ENCODE data around the gene CCDC201.
A peak's percentile ranks its signal among the peaks of the same experiment; 100 is the strongest.

CCDC201 gene

GRCh38 chr7:45873035-45873354 lies at the start of gene CCDC201:
CCDC201 (minus strand) TSS chr7:45873082; CDS start chr7:45873007, 75 bp downstream.
- DNase-seq: no peak

DNA sequence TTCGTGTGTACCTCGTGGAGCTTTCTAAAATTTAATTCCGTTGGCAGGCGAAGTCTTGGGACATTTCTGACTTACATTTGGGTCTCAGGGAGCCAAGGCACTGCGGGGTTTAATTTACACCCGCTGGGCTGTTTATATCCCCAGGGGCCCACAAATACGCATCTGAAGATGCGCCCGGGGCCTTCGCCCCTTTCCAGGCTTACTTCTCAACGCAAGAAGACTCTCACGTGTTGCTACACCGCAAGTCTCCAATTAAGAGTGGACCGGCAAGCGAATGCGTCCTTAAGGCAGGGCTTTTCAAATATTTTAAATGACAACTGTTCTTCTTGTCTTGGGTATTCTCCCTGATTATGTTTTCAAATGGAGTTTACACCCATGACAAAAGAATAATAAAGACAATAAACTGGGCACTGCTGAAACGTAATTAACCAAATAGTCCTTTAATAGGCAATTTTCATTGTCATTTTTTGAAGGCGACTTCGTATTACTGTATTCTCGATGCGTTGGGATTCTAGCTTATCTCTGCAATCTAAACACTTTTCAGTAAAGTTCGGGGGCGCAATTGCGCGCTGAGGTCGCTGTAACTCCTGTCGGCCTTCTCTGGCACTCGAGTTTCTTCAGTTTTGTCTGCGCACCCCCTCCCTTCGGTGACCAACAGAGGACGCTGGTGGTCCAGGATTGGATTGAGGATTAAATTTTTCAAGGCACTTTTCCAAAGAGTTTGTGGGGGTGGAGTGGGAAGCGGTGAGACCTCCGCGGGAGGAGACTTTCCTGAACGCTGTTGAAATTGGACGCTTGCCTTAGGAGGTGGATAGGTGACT lies 49.0 kb upstream of the CCDC201 start:
- no peak for DNase-seq

- DNase-seq: no peak
Observed at GRCh38 chr7:45921381-45921698, 48.5 kb upstream of the CCDC201 start.

DNA sequence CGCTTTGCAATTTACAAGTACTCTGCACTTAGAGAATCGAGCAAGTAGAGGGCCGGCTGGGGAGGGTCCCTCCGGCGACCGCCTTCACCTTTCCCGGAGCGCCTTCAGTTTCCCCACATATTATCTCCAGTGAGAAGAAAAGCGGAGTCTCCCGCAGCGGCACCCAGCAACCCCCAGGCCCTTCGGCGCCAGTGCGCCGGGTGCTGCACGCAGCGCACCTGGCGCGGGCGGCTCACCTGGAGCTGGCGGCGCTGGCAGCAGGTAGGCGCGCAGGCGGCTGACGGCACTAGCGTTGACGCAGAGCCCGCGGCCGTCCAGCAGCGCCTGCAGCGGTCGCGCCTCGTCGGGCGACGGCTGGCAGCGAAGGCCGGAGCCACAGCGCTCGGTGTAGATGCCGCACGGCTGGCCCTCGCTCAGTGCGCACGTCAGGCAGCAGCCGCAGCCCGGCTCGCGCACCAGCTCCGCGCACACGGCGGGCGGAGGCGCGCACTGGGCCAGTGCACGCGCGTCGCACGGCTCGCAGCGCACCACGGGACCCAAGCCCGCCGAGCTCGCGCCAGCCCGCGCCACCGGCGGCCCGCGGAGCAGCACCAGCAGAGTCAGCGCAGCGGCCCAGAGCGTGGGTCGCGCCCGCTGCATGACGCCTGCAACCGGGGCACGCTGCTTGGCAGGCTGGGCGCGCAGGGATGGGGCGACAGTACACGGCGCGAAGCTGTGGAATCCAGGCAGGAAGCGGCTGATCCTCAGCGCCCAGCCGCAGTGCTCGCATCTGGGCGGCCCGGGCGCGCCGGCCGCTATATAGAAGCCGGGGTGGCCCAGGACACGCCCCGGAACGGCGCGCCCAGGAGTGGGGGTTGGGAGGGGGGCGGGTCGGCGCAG lies 47.9 kb upstream of the CCDC201 start, which contains the start of gene IGFBP3:
Gene IGFBP3 (minus strand): TSS at position 771 of the 879 bp plus-strand sequence. CDS start 132 bp downstream, at position 639.
- DNase-seq: no peak

DNA sequence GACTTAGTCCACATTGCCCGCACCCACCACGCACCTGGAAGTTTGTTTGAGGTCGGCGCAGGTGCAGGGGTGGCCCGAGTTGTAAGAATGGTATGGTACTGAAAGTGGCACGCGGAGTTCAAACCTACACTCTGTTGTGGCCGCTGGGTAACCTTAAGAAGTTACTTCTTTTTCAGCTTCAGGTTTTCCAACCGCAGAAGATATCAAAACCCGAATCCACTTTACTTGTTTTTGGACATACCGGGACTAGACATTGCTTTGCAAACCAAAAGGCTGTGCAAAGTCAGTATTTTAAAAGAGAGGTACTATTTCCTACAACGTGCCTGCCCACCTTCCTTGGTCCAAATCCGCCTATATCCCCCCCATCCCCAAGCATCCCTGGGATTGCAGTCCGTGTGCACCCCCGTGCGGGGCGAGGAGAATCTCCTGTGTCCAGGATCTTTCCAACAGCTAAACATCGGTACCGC lies 47.1 kb upstream of the CCDC201 start:
- no peak for DNase-seq

DNA sequence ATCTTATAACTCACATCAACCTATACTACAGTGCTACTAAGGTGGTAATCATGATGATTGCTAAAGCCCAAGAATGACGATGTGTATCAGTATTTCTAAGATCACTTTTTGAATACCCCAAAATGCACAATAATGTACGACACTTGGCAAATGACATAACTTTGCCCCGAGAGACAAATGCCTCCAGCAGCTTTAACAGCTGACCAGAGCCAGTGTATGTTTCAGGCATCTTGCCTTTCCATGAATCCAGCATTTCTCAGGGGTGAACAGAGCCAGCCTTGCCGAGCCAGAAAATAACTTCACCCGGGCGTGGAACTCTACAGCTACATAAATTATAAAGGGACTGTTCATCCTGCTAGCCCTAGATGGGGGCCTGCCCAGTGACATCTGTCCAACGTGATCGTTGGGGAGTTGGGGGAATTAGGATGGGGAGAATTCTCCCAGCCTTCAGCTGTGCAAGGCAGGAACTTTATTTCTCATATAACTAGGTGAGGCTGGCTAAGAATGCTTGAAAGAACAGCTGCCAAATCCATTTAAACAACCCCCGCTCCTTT lies 46.4 kb upstream of the CCDC201 start:
- DNase-seq: no peak

- no peak for DNase-seq
Observed at GRCh38 chr7:45918556-45918955, 45.7 kb upstream of the CCDC201 start.

- peak; percentile 58 to 73 for DNase-seq
Observed at GRCh38 chr7:45917658-45918057, 44.8 kb upstream of the CCDC201 start.

GRCh38 chr7:45917064-45917463 lies 44.2 kb upstream of the CCDC201 start:
- DNase-seq: no peak

DNA sequence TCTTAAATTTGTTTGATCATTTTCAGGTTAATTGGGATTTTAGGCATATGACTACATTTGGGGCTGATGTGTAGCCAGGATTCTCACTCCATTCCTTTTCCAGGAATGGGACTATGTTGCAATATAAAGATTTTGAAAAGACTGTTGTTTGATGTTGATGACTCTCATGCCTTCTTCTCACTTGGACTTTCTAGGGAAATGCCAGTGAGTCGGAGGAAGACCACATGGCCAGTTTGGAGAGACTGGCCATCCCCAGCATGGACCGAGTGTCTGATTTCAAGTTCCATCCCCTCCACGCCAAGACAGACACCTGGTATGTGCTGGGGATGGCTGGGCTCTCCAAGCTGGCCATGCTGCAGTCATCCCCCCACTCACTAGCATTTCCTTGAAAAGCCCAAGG lies 42.7 kb upstream of the CCDC201 start:
- no peak for DNase-seq

- no peak for DNase-seq
Observed at GRCh38 chr7:45914911-45915310, 42.0 kb upstream of the CCDC201 start.

DNA sequence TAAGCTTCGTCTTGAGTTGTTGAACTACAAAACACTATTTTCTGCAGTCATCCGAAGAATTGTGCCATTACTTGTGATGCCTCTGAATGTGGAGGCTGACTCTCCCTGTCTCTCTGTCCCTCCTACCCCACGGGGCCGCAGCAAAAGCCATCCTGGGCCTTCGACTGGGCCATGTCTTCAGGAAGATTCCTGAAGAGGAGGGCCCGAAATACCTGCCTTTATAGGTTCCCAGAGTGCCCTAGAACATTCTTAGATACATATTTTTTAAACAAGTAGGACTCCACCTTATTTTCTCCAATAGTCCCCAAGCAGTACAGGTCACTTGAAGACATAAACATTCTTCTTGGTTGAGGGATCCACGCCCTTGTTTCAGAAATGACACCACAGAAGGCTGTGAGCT lies 40.1 kb upstream of the CCDC201 start:
- DNase-seq: no peak

GRCh38 chr7:45911311-45911710 lies 38.4 kb upstream of the CCDC201 start:
- no peak for DNase-seq

DNA sequence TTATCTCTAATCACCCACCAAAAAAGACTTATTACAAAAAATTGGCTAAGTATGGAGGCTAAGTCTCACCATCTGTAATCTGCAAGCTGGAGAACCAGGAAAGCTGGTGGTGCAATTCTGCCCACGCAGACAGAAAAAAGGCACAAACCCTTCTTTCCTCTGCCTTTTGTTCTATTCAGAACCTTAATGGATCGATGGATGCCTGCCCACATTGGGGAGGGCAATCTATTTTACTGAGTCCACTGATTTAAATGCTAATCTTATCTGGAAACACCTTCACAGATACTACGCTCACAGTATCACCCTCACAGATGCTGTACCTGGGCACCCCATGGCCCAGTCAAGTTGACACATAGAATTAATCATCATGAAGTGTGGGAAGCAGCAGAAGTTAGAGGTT lies 38.0 kb upstream of the CCDC201 start:
- DNase-seq: no peak

GRCh38 chr7:45909561-45909960 lies 36.7 kb upstream of the CCDC201 start:
- no peak for DNase-seq

DNA sequence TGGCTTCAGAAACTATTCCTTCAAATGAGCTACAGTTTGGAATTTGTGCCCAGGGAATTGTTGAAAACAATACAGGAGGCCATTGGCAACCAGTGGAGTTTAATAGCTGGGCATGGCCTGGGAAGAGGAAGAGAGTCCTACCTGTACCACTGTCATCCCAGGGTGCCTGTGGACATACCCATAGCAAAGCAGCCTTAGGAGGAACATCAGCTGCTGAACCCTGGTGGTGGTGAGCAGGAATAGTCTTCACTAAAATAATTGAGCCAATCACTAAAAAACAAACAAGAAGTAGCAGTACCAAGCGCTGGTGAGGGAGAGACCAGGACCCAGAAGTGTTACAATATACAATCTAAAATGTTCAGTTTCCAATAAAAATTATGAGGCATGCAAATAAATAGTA lies 29.9 kb upstream of the CCDC201 start:
- DNase-seq: no peak

GRCh38 chr7:45901566-45901965 lies 28.7 kb upstream of the CCDC201 start:
- DNase-seq: no peak

DNA sequence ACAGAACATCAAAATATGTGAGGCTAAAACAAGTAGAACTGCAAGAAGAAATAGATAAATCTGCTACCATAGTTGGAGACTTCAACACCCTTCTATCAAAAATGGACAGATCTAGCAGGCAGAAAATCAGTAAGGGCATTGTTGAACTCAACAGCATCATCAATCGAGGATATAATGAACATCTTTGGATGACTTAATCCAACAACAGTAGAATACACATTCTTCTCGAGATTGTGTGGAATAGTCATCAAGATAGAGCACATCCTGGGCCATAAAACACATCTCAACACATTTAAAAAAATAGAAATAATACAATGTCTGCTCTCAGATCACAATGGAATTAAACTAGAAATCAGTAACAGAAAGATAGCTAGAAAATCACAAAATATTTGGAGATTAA lies 25.3 kb upstream of the CCDC201 start:
- DNase-seq: no peak

DNA sequence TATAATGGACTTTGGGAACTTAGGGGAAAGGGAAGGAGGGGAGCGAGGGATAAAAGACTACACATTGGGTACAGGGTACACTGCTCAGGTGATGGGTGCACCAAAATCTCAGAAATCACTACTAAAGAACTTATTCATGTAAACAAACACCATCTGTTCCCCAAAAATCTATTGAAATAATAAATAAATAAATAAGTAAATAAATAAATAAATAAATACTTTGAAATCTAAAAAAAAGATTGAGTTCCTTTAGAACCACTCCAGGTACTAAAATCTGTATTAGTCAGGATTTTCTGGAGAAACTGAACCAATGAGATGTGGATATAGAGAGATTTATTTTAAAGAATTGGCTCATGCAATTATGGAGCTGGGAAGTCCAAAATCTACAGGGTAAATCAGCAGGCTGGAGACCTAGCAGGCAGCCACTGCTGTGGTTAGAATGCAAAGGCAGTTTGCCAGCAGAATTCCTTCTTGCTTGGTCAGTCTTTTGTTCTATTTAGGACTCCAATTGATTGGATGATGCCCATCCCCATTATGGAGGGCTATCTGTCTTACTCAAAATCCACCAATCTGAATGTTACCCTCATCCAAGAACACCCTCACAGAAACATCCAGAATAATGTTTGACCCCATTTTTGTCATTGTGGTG lies 24.3 kb upstream of the CCDC201 start:
- no peak for DNase-seq

DNA sequence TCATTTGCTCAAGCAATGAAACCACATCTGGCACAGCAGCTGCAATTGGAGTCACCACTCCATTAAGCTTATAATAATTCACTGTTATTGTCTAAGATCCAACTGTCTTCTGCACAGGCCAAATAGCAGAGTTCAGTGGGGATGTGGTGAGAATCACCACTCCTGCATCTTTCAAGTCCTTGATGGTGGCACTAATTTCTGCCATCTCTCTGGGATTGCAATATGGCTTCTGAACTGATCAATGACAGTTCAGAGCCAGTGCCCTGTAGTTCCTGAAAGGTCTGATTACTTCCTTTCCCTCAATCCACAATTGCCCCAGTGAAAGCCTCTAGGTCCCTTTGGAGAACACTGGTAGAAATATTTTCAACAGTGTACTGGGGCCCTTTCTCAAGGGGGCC lies 21.8 kb upstream of the CCDC201 start:
- no peak for DNase-seq

GRCh38 chr7:45893996-45894664 lies 21.2 kb upstream of the CCDC201 start:
- DNase-seq: no peak

- no peak for DNase-seq
Observed at GRCh38 chr7:45893374-45893995, 20.6 kb upstream of the CCDC201 start.

All from activated CD4-positive, alpha-beta T cell treated with anti-CD3 and anti-CD28 coated beads for 4 hours (primary cell).